Nephron (organoid): Measurements from ENCODE around the gene CD2AP.
A peak's percentile ranks its signal among the peaks of the same experiment; 100 is the strongest.

ENCODE experiments used
- H3K27ac Mint-ChIP-seq, 3 experiments: 2 replicates each; pipeline ENCODE4 v1.8.0; 2020; ENCODE audit warnings: mixed read lengths in 3 of 3, mild to moderate bottlenecking in 2 of 3, moderate library complexity in 1 of 3
- H3K27me3 Mint-ChIP-seq: 2 replicates; pipeline ENCODE4 v1.8.0; 2021; ENCODE audit warnings: low read depth, mild to moderate bottlenecking, moderate library complexity, mixed read lengths
- H3K36me3 Mint-ChIP-seq: 2 replicates; pipeline ENCODE4 v1.8.0; 2020; ENCODE audit warnings: low read depth, mixed read lengths
- H3K4me1 Mint-ChIP-seq: 2 replicates; pipeline ENCODE4 v1.8.0; 2020; ENCODE audit warnings: mixed read lengths
- H3K4me3 Mint-ChIP-seq, 3 experiments: 2 replicates each; pipeline ENCODE4 v1.8.0; 2020; ENCODE audit warnings: mild to moderate bottlenecking in 3 of 3, mixed read lengths in 3 of 3, moderate library complexity in 2 of 3
- H3K9me3 Mint-ChIP-seq: 2 replicates; pipeline ENCODE4 v1.8.0; 2020; ENCODE audit warnings: mixed read lengths
- CTCF ChIP-seq, 3 experiments: fragments of 200-600 bp; sonication (generic); IDR thresholded peaks; one replicate each; pipeline ENCODE4 v1.5.0; 2021; ENCODE audit warnings: antibody characterized with exemption in 3 of 3; ENCODE audit not compliant: unreplicated experiment in 3 of 3

Gene CD2AP

GRCh38 chr6:47665112-47665511 lies 187.5 kb downstream of the CD2AP start:
- Mint-ChIP-seq H3K4me3 (no peak overlapping the region), H3K36me3 (no peaks in the 10 kb centered on the region), H3K27ac (no peak overlapping the region), H3K9me3 (no peaks in the 10 kb centered on the region), H3K27me3 (no peaks in the 10 kb centered on the region), H3K4me1 (peaks cover 10% of the 10 kb centered on the region)
- TF ChIP-seq CTCF (IDR thresholded peaks at IDR 0.05; ENCODE audit: unreplicated experiment in 3 of 3), result no peak

GRCh38 chr6:47669684-47670513 lies 192.3 kb downstream of the CD2AP start:
- Mint-ChIP-seq H3K4me3 (peak overlapping the region; percentile 33 to 45 (median 38)), H3K4me1 (peaks cover 13% of the 10 kb centered on the region), H3K27ac (peak overlapping the region; percentile 99), H3K27me3 (no peaks in the 10 kb centered on the region), H3K36me3 (no peaks in the 10 kb centered on the region), H3K9me3 (no peaks in the 10 kb centered on the region)
- no peak for TF ChIP-seq CTCF (IDR thresholded peaks at IDR 0.05; ENCODE audit: unreplicated experiment in 3 of 3)

GRCh38 chr6:47670851-47671250 lies 193.3 kb downstream of the CD2AP start:
- TF ChIP-seq CTCF (IDR thresholded peaks at IDR 0.05; ENCODE audit: unreplicated experiment in 3 of 3), result no peak
- Mint-ChIP-seq H3K9me3 (no peaks in the 10 kb centered on the region), H3K4me3 (no peak overlapping the region), H3K27me3 (no peaks in the 10 kb centered on the region), H3K4me1 (peaks cover 13% of the 10 kb centered on the region), H3K27ac (peak overlapping the region; percentile 82 to 99 (median 88)), H3K36me3 (no peaks in the 10 kb centered on the region)

- Mint-ChIP-seq H3K9me3 (no peaks in the 10 kb centered on the region), H3K4me1 (peaks cover 13% of the 10 kb centered on the region), H3K4me3 (no peak overlapping the region), H3K27ac (no peak overlapping the region), H3K36me3 (no peaks in the 10 kb centered on the region), H3K27me3 (no peaks in the 10 kb centered on the region)
- TF ChIP-seq CTCF (IDR thresholded peaks at IDR 0.05; ENCODE audit: unreplicated experiment in 3 of 3), result no peak
Observed at GRCh38 chr6:47671777-47672176, 194.2 kb downstream of the CD2AP start.

GRCh38 chr6:47672816-47673215 lies 195.2 kb downstream of the CD2AP start:
- no peaks in the 10 kb centered on the region for H3K27me3 Mint-ChIP-seq
- no peak overlapping the region for H3K4me3 Mint-ChIP-seq
- H3K4me1 Mint-ChIP-seq, result peaks cover 13% of the 10 kb centered on the region
- TF ChIP-seq CTCF (IDR thresholded peaks at IDR 0.05; ENCODE audit: unreplicated experiment in 3 of 3), result no peak
- no peaks in the 10 kb centered on the region for H3K9me3 Mint-ChIP-seq
- H3K27ac Mint-ChIP-seq, result peak overlapping the region in 2 of 3 experiments; percentile 23 to 29
- no peaks in the 10 kb centered on the region for H3K36me3 Mint-ChIP-seq

- Mint-ChIP-seq H3K4me1 (peaks cover 7% of the 10 kb centered on the region), H3K4me3 (no peak overlapping the region), H3K36me3 (no peaks in the 10 kb centered on the region), H3K9me3 (no peaks in the 10 kb centered on the region), H3K27ac (no peak overlapping the region), H3K27me3 (no peaks in the 10 kb centered on the region)
- no peak for TF ChIP-seq CTCF (IDR thresholded peaks at IDR 0.05; ENCODE audit: unreplicated experiment in 3 of 3)
Observed at GRCh38 chr6:47674673-47675072, 197.1 kb downstream of the CD2AP start.
